WERI-Rb-1 (cell line): ENCODE data around the gene CHCHD6.
"Not testable (repeated sequence)": the region's sequence is repeated elsewhere in the genome, so short reads cannot be mapped to it uniquely, and the experiment has no call there.

Source experiments
- DNase-seq: peaks from one replicate; pipeline ENCODE4 v3.0.0-alpha.2; 2020
- H3K27ac ChIP-seq: fragments of 250-450 bp; sonication (Bioruptor Pico); 2 replicates; pipeline ENCODE4 v1.5.1; 2020; ENCODE audit warnings: mild to moderate bottlenecking, moderate library complexity
- H3K27me3 ChIP-seq: fragments of 250-450 bp; sonication (Bioruptor Pico); 2 replicates; pipeline ENCODE4 v1.5.1; 2021; ENCODE audit warnings: mild to moderate bottlenecking, low read depth, moderate library complexity; ENCODE audit not compliant: insufficient read depth, severe bottlenecking
- H3K36me3 ChIP-seq: fragments of 250-450 bp; sonication (Bioruptor Pico); 2 replicates; pipeline ENCODE4 v1.5.1; 2020; ENCODE audit warnings: mild to moderate bottlenecking, moderate library complexity
- H3K4me3 ChIP-seq: 2 replicates; pipeline ENCODE4 v1.5.1; 2011; ENCODE audit warnings: low read depth, mild to moderate bottlenecking, control low read depth, low read length
- H3K9me3 ChIP-seq: fragments of 250-450 bp; sonication (Bioruptor Pico); 2 replicates; pipeline ENCODE4 v1.5.1; 2021; ENCODE audit warnings: mild to moderate bottlenecking, moderate library complexity; ENCODE audit not compliant: severe bottlenecking
- CTCF ChIP-seq: IDR thresholded peaks from 2 replicates; pipeline ENCODE4 v1.5.1; 2011; ENCODE audit warnings: low read depth, mild to moderate bottlenecking, control low read depth, inconsistent platforms, low read length

CHCHD6 gene

DNA sequence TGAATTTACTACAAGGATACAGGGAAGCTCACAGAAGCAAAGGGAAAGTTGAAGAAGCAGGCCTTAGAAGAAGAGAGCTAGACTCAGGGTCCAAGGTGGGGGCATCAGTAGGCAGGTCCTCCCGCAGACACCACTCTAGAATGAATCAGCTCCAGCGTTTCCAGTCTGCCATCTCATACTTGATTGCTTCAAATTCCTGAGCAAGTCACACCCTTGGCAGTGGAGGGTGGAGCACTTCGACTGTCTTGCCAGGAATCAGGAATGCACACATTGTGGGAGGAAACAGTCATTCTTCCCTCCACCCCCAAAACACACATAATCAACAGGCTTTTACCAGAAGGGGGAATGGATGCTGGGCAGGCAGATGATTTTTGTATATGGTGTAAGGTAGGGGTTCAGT is 78.5 kb downstream of the CHCHD6 start:
- no peaks in the 10 kb centered on the region for H3K9me3 ChIP-seq
- no peaks in the 10 kb centered on the region for H3K36me3 ChIP-seq
- no peaks in the 10 kb centered on the region for H3K27me3 ChIP-seq
- DNase-seq, result no peak
- no peak overlapping the region for H3K4me3 ChIP-seq
- TF ChIP-seq CTCF, result no peak
- H3K27ac ChIP-seq, result no peak overlapping the region

DNA sequence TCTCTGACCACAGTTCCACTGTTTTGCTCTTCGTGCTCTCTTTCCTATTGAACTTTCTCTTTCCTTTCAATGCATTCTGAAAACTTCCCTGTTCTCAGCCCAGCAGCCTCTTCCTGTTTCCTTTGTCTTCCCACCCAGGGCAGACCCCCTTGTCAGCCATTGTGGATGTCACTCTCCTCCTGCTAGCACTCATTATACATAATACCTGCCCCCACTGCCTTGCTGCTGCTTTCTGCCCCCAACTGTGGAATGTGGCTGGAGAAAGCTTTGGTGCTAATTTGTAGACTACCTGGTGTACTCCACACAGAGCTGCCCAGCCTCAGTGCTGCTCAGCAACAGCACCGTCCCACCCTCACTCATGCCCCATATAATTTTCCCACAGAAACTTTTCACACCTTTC is 80.2 kb downstream of the CHCHD6 start:
- Histone ChIP-seq H3K36me3 (no peaks in the 10 kb centered on the region), H3K4me3 (no peak overlapping the region), H3K27ac (no peak overlapping the region), H3K27me3 (no peaks in the 10 kb centered on the region), H3K9me3 (no peaks in the 10 kb centered on the region)
- TF ChIP-seq CTCF, result no peak
- DNase-seq, result no peak

- H3K27me3 ChIP-seq, H3K36me3 ChIP-seq, DNase-seq, H3K9me3 ChIP-seq, H3K4me3 ChIP-seq, H3K27ac ChIP-seq: not testable (repeated sequence)
These were observed 87.3 kb downstream of the CHCHD6 start for GRCh38 chr3:126791320-126791719.

DNA sequence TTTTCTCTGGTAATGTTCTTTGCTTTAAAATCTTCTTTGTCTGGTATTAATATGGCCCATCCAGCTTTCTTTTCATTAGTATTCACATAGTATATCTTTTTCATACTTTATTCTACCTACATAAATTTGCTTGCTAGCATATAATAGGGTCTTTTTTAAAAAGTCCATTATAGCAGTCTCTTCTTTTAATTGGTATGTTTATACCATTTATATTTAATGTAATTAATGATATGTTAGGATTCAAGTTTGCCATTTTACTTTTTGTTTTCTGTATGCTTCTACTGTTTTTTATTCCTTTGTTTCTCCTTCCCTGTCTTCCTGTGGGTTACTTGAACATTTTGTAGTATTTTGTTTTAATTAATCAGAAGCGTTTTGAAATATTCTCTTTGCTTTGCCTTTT is 89.0 kb downstream of the CHCHD6 start:
- DNase-seq, result no peak
- TF ChIP-seq CTCF, result no peak
- no peak overlapping the region for H3K27ac ChIP-seq

DNA sequence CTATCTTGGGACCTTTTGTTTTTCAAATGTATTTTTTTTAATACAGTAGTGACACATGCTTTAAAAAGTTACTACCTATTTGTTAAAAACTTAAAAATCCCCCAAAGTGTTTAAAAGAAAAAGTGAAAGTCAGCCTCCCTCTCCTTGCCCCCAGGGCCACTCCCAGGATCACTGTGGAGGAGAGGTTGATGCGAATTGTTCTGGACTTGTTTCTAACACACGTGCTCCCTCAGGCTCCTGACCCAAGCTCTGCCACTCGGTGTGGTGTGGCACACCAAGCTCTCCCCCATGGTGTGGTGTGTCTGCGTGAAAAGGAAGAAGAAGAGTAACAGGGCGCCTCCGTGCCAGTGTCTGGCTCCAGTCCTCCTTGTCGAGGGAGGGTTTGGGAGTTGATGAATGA is 93.5 kb downstream of the CHCHD6 start:
- TF ChIP-seq CTCF, result no peak
- no peaks in the 10 kb centered on the region for H3K36me3 ChIP-seq
- H3K27me3 ChIP-seq, result no peaks in the 10 kb centered on the region
- H3K4me3 ChIP-seq, result no peak overlapping the region
- no peak overlapping the region for H3K27ac ChIP-seq
- no peak for DNase-seq
- peaks cover 9% of the 10 kb centered on the region for H3K9me3 ChIP-seq

More for the DNA sequence above, 89.0 kb downstream of the CHCHD6 start:
- Histone ChIP-seq H3K36me3 (no peaks in the 10 kb centered on the region), H3K4me3 (no peak overlapping the region), H3K9me3 (no peaks in the 10 kb centered on the region), H3K27me3 (no peaks in the 10 kb centered on the region)

GRCh38 chr3:126798521-126798920 is 94.5 kb downstream of the CHCHD6 start:
- no peak for TF ChIP-seq CTCF
- no peaks in the 10 kb centered on the region for H3K36me3 ChIP-seq
- no peak overlapping the region for H3K4me3 ChIP-seq
- DNase-seq, result no peak
- no peaks in the 10 kb centered on the region for H3K27me3 ChIP-seq
- H3K27ac ChIP-seq, result no peak overlapping the region
- peaks cover 9% of the 10 kb centered on the region for H3K9me3 ChIP-seq
